Caco-2 (cell line): ENCODE results near the gene ADAP2. TPM values are rescaled to one million over a fixed set of nuclear protein-coding genes. Genes with fewer than 3 reads are reported as not detected.

Experiments
- BruUV-seq: library from RNA; stranded (reverse); fragments of 400-500 nt; replicated peaks from 2 replicates; lab custom pipeline; 2021; lab: Mats Ljungman, UMichigan
- CTCF ChIA-PET: fragments of 300-600 bp; sonication (Branson Sonifier 250); formaldehyde crosslinking; loops from one replicate; lab custom pipeline; 2022; ENCODE audit warnings: antibody characterized with exemption; lab: Charles Lee
- POLR2A ChIA-PET: fragments of 300-600 bp; sonication (Branson Sonifier 250); formaldehyde crosslinking; loops from one replicate; lab custom pipeline; 2022; ENCODE audit warnings: antibody characterized with exemption; lab: Charles Lee
- DNase-seq, 2 experiments: peaks; one replicate each; pipeline versions ENCODE4 v3.0.0 to v3.0.0-alpha.2; 2020 to 2022
- H3K27me3 ChIP-seq: replicated peaks from 2 replicates; pipeline ENCODE4 v1.6.0; 2011; ENCODE audit warnings: low read length; ENCODE audit not compliant: control insufficient read depth, insufficient read depth
- H3K36me3 ChIP-seq: 2 replicates; pipeline ENCODE4 v1.5.1; 2011; ENCODE audit warnings: low read length; ENCODE audit not compliant: control insufficient read depth, insufficient read depth
- H3K4me1 ChIP-seq: fragments of 250-450 bp; sonication (Bioruptor Pico); 2 replicates; pipeline ENCODE4 v1.5.1; 2020; ENCODE audit warnings: mild to moderate bottlenecking
- H3K4me3 ChIP-seq: 2 replicates; pipeline ENCODE4 v1.5.1; 2011; ENCODE audit warnings: low read depth, mild to moderate bottlenecking, control low read depth, low read length
- H3K9me3 ChIP-seq: fragments of 250-450 bp; sonication (Bioruptor Pico); 2 replicates; pipeline ENCODE4 v1.5.1; 2020; ENCODE audit warnings: mild to moderate bottlenecking, moderate library complexity
- H3K27ac Mint-ChIP-seq: one replicate; pipeline ENCODE4 v1.8.0; 2022; ENCODE audit warnings: mixed read lengths; ENCODE audit not compliant: unreplicated experiment
- H3K27me3 Mint-ChIP-seq: one replicate; pipeline ENCODE4 v1.8.0; 2022; ENCODE audit warnings: mixed read lengths; ENCODE audit not compliant: insufficient read depth, unreplicated experiment
- H3K36me3 Mint-ChIP-seq: one replicate; pipeline ENCODE4 v1.8.0; 2022; ENCODE audit warnings: mild to moderate bottlenecking, mixed read lengths; ENCODE audit not compliant: insufficient read depth, unreplicated experiment
- H3K4me1 Mint-ChIP-seq: one replicate; pipeline ENCODE4 v1.8.0; 2022; ENCODE audit warnings: low read depth, mixed read lengths; ENCODE audit not compliant: unreplicated experiment
- H3K4me3 Mint-ChIP-seq: one replicate; pipeline ENCODE4 v1.8.0; 2022; ENCODE audit warnings: mild to moderate bottlenecking, moderate library complexity, mixed read lengths; ENCODE audit not compliant: unreplicated experiment
- H3K9me3 Mint-ChIP-seq: one replicate; pipeline ENCODE4 v1.8.0; 2022; ENCODE audit warnings: mixed read lengths; ENCODE audit not compliant: unreplicated experiment
- CTCF ChIP-seq, 2 experiments: fragments of 200-600 bp in 1 of 2; IDR thresholded peaks; 1 replicate in 1 of 2; 2 replicates in 1 of 2; pipeline versions ENCODE4 v1.5.1 to v1.8.0; 2011 to 2022; ENCODE audit warnings: antibody characterized with exemption in 1 of 2, control low read depth in 1 of 2, inconsistent platforms in 1 of 2, low read depth in 1 of 2, low read length in 1 of 2, mild to moderate bottlenecking in 1 of 2, moderate library complexity in 1 of 2; ENCODE audit not compliant: insufficient read depth in 1 of 2, severe bottlenecking in 1 of 2, unreplicated experiment in 1 of 2
- intact Hi-C: fragments of 100-400 bp; cut with micrococcal nuclease; formaldehyde crosslinking; loops from one replicate; pipeline ENCODE4 v1.10.0; 2022; ENCODE audit not compliant: unreplicated experiment
- total RNA-seq: library from RNA; stranded (reverse); gene quantifications from 2 replicates; pipeline ENCODE4 v1.2.3, GENCODE V29; 2022

ADAP2 gene
- total RNA-seq, 1 experiment from 2014 or later: 3.1 TPM

- H3K4me3 Mint-ChIP-seq: no peak overlapping the region
- H3K36me3 Mint-ChIP-seq: peaks cover 5% of the 10 kb centered on the region
- H3K27ac Mint-ChIP-seq: no peak overlapping the region
- no peak for DNase-seq
- ChIA-PET CTCF (no interaction called here), POLR2A (no interaction called here)
- TF ChIP-seq CTCF (IDR thresholded peaks at IDR 0.05; ENCODE audit: insufficient read depth in 1 of 2, low read depth in 1 of 2, low read length in 1 of 2, severe bottlenecking in 1 of 2, unreplicated experiment in 1 of 2): no peak
- Histone ChIP-seq H3K4me1 (peaks cover 14% of the 10 kb centered on the region), H3K4me3 (no peak overlapping the region), H3K36me3 (no peaks in the 10 kb centered on the region), H3K9me3 (no peaks in the 10 kb centered on the region), H3K27me3 (no peaks in the 10 kb centered on the region)
- no peaks in the 10 kb centered on the region for H3K27me3 Mint-ChIP-seq
- intact Hi-C loops: no loop called here
- no peaks in the 10 kb centered on the region for H3K9me3 Mint-ChIP-seq
- H3K4me1 Mint-ChIP-seq: peaks cover 7% of the 10 kb centered on the region
- BruUV-seq: no TSS peak
Observed at GRCh38 chr17:30950189-30950588, 28.4 kb downstream of the ADAP2 start.

GRCh38 chr17:30950669-30951399 lies 29.1 kb downstream of the ADAP2 start:
- TF ChIP-seq CTCF (IDR thresholded peaks at IDR 0.05; ENCODE audit: insufficient read depth in 1 of 2, low read depth in 1 of 2, low read length in 1 of 2, severe bottlenecking in 1 of 2, unreplicated experiment in 1 of 2): no peak
- Histone ChIP-seq H3K9me3 (no peaks in the 10 kb centered on the region), H3K4me3 (no peak overlapping the region), H3K4me1 (peaks cover 14% of the 10 kb centered on the region), H3K36me3 (no peaks in the 10 kb centered on the region), H3K27me3 (no peaks in the 10 kb centered on the region)
- ChIA-PET POLR2A (no interaction called here), CTCF (no interaction called here)
- H3K4me1 Mint-ChIP-seq: peaks cover 7% of the 10 kb centered on the region
- H3K36me3 Mint-ChIP-seq: peaks cover 5% of the 10 kb centered on the region
- no peaks in the 10 kb centered on the region for H3K27me3 Mint-ChIP-seq
- no peak overlapping the region for H3K27ac Mint-ChIP-seq
- no peak overlapping the region for H3K4me3 Mint-ChIP-seq
- DNase-seq: peak in 1 of 2 experiments; percentile 49
- no peaks in the 10 kb centered on the region for H3K9me3 Mint-ChIP-seq
- intact Hi-C loops: no loop called here
- no TSS peak for BruUV-seq

DNA sequence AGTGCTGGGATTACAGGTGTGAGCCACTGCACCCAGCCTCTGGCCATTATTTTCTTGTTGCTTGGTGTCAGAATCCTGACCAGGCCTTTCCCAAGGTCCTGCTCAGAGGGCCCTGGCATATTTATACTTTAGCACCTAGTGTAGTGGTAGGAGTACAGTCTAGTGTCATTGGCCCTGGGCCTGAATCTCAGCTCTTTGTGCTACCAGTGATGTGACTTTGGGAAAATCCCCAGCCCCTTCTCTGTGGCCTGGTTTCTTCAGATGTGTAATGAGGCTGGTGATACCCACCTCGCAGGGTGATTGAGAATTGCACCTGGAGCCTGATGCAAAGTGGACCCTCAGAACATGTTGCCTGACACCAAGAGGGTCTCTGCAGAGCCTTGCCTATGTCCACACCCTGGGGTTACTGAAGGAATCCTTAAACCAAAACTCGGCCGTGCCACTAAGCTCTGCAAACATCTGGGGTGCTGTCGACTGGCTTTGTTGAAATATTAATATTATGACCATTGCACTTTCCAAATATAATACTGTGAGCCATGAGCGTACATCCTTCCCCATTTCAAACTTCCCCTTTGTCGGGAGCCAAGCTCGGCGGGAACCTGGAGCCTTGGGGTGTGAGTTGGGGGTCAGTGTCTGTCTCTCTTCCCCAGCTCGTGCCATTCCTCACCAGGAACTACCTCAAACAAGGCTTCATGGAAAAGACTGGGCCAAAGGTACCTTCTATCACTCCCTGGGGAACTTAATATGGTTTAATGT lies 31.1 kb downstream of the ADAP2 start:
- no peaks in the 10 kb centered on the region for H3K9me3 Mint-ChIP-seq
- no TSS peak for BruUV-seq
- H3K36me3 Mint-ChIP-seq: peaks cover 3% of the 10 kb centered on the region
- no peaks in the 10 kb centered on the region for H3K27me3 ChIP-seq
- H3K27ac Mint-ChIP-seq: no peak overlapping the region
- intact Hi-C loops: no loop called here
- no peak overlapping the region for H3K4me3 ChIP-seq
- ChIA-PET CTCF (interaction anchor here (0.6 kb wide), 1 partner anchor 70 kb away, joined by 3 read pairs; no protein-coding TSS in a partner anchor), POLR2A (no interaction called here)
- DNase-seq: peak in 1 of 2 experiments; percentile 19
- H3K4me1 Mint-ChIP-seq: peaks cover 4% of the 10 kb centered on the region
- H3K36me3 ChIP-seq: no peaks in the 10 kb centered on the region
- no peak for TF ChIP-seq CTCF (IDR thresholded peaks at IDR 0.05; ENCODE audit: insufficient read depth in 1 of 2, low read depth in 1 of 2, low read length in 1 of 2, severe bottlenecking in 1 of 2, unreplicated experiment in 1 of 2)
- H3K4me3 Mint-ChIP-seq: no peak overlapping the region
- H3K9me3 ChIP-seq: no peaks in the 10 kb centered on the region
- peaks cover 4% of the 10 kb centered on the region for H3K4me1 ChIP-seq
- no peaks in the 10 kb centered on the region for H3K27me3 Mint-ChIP-seq
